GM19438 (cell line): ENCODE measurements around the gene ASCL1.

Experiments
- ATAC-seq: cut with Tn5 transposase; IDR thresholded peaks from one replicate; pipeline ENCODE4 v1.9.1; 2021; ENCODE audit warnings: low read depth; ENCODE audit not compliant: unreplicated experiment

Gene ASCL1

GRCh38 chr12:102973583-102973982 lies 16.1 kb downstream of the ASCL1 start:
- no peak for ATAC-seq

- ATAC-seq = no peak
These were observed 19.3 kb downstream of the ASCL1 start for GRCh38 chr12:102976609-102977280.

DNA sequence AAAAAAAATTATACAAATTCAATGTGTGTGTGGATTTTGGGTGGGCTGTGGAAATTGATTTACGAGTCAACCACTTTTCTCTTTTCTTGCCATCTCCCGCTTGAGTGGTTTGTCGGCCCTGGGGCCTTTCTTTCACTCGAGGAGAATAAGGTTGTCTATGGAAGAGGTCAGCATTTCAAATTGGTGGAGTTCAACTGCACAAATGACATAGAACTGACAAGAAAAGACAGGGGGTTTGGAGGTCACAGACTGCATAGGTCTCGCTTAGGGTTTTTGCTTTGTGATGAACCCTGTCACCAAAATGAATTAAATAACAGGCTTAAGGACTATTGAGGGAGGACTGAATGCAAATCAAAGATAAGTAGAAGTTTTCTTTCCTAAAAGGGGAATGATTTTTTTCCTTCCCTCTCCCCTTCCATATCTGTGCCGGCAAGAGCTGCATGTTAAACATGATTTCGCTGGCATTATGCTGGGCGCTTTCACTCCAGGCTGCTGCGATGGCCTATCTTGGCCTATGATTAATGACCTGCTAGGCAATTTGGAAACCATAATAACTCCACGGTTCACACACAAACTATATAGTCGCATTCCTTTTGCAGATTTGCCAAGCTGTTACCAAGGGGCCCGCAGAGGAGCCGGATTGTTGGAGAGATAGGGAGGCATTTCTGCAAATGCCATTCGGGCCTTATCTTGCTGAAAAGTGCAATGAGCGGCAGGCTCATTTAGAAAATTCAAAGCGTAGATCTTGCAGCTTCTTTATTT lies 20.7 kb downstream of the ASCL1 start:
- ATAC-seq = no peak

DNA sequence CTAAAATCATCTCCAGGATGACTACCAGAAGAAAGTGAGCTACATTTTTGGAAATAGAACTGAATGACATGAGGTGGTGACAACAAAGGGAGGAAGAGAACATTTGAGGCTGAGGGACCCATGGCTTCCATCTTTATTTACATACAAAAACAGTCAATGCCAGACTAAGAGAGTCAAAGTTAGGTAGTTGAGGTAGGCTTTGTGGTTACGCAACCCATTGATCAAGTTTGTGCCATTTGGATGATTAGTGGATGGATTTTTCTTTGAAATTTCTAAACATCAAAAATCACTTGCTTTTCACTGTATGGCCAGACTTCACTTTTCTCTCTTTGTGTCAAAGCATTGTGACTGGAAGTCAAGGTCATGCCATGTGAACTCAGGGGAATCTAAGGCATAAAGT lies 22.9 kb downstream of the ASCL1 start:
- ATAC-seq = no peak

- no peak for ATAC-seq
These were observed 32.9 kb downstream of the ASCL1 start for GRCh38 chr12:102990419-102990818.

DNA sequence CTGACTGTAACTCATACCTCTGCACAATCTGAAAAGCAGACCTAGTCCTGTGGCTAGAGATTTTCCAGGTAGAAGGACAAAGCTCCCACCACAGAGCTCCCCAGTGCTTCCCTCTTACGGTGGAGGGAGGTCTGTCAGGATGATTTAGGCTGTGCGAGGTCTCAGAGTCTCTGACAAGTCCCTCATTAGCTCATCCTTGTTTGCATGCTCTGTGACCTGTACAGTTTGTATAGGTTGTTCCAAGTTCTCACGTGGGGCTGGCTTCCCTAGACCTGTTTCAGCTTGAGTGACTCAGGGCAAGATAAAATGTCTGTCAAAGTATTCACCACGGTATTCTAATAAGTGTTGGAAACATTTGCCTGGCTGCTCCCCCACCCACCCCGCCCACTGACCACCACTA lies 34.8 kb downstream of the ASCL1 start:
- ATAC-seq = no peak

GRCh38 chr12:102992720-102993119 lies 35.2 kb downstream of the ASCL1 start:
- no peak for ATAC-seq

- no peak for ATAC-seq
These were observed 36.1 kb downstream of the ASCL1 start for GRCh38 chr12:102993537-102993936.

DNA sequence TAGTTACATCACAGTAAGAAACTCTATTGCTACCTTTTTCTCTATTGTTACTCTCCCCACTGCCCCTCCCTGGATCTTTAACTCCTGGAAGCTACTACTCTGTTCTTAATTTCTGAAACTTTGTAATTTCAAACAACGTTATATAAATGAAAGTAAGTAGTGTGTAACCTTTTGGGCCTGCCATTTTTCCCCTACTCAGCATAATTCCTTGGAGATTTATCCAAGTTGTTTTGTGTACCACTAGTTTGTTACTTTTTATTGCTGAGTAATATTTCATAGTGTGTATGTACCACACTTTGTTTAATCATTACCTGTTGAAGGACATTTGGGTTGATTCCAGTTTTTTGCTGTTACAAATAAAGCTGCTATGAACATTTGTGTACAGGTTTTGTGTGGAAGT lies 37.9 kb downstream of the ASCL1 start:
- no peak for ATAC-seq
